Gastroesophageal sphincter (tissue), 4 donors: ENCODE results near the gene GMPR. TPM values are rescaled to one million over a fixed set of nuclear protein-coding genes. Genes with fewer than 3 reads are reported as not detected.

Experiments
- ATAC-seq: fragments of 150-250 bp; one replicate; pipeline ENCODE4 v1.9.1; 2016; ENCODE audit warnings: mild to moderate bottlenecking, moderate library complexity
- H3K27ac ChIP-seq, 4 donors: fragments of 200-600 bp; sonication (generic) in 3 of 4; 1 replicate in 3 of 4; 2 replicates in 1 of 4; pipeline ENCODE4 v1.5.1; 2016 to 2019
- H3K27me3 ChIP-seq: fragments of 200-600 bp; sonication (generic); one replicate; pipeline ENCODE4 v1.5.1; 2019
- H3K36me3 ChIP-seq, 2 donors: fragments of 200-600 bp; sonication (generic); one replicate each; pipeline ENCODE4 v1.5.1; 2019; ENCODE audit warnings: control low read depth in 1 of 2
- H3K4me1 ChIP-seq, 3 donors: fragments of 200-600 bp; sonication (generic); 1 replicate in 2 of 3; 2 replicates in 1 of 3; pipeline ENCODE4 v1.5.1; 2016 to 2019; ENCODE audit warnings: control low read depth in 2 of 3
- H3K4me3 ChIP-seq, 2 donors: fragments of 200-600 bp; sonication (generic); one replicate each; pipeline ENCODE4 v1.5.1; 2019; ENCODE audit warnings: mild to moderate bottlenecking in 1 of 2, moderate library complexity in 1 of 2
- H3K9me3 ChIP-seq, 3 donors: fragments of 200-600 bp; sonication (generic); one replicate each; pipeline ENCODE4 v1.5.1; 2017 to 2019; ENCODE audit warnings: control low read depth in 2 of 3
- CTCF ChIP-seq, 4 experiments: fragments of 200-600 bp in 2 of 4; fragments of 450-650 bp in 2 of 4; sonication (generic) in 1 of 4; IDR thresholded peaks; one replicate each; pipeline ENCODE4 v1.5.1; 2017 to 2019; ENCODE audit warnings: antibody characterized with exemption in 4 of 4, mild to moderate bottlenecking in 2 of 4, moderate library complexity in 2 of 4
- EP300 ChIP-seq: sonication (generic); formaldehyde crosslinking; IDR thresholded peaks from one replicate; pipeline ENCODE4 v1.6.1; 2017; ENCODE audit warnings: antibody characterized with exemption, mild to moderate bottlenecking
- POLR2A ChIP-seq, 2 donors: fragments of 450-650 bp; IDR thresholded peaks; one replicate each; pipeline ENCODE4 v1.6.1; 2017; ENCODE audit warnings: antibody characterized with exemption in 2 of 2, mild to moderate bottlenecking in 2 of 2, moderate library complexity in 1 of 2
- POLR2AphosphoS5 ChIP-seq: sonication (generic); formaldehyde crosslinking; IDR thresholded peaks from one replicate; pipeline ENCODE4 v1.6.1; 2017; ENCODE audit warnings: antibody characterized with exemption
- WGBS, 2 donors: methylation state at CpG; one replicate each; pipeline ENCODE4 v1.1.5; 2018; ENCODE audit warnings: low coverage in 1 of 2; 5-methylcytosine and 5-hydroxymethylcytosine counted together
- total RNA-seq, 4 donors: library from RNA; depleted of rRNA; stranded (reverse); fragments of >200 nt; gene quantifications; one replicate each; pipeline ENCODE4 v1.1.0, GENCODE V29; 2016

Gene GMPR
- total RNA-seq, 4 donors from 2014 or later, result 18.2 to 71.5 (median 45.6) TPM

DNA sequence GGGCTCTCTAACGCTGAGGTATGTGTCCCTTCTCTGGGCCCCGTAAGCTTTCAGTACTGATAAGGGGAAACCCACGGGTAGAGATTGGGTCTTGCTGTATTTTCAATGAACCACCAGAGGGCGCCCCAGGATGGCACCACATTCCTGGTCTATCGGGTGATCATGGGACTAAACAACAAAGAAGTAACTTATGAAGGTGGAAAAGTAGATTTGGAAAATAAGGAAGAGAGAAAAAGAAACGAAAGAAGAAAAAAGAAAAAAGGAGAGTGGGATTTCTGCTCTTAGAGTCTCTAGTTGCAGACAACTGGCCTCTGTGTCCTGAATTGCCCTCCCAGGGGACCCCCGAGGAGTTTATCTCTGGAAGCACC lies 93.8 kb downstream of the GMPR start:
- TF ChIP-seq CTCF (IDR thresholded peaks at IDR 0.05), result peak; percentile 91 to 94 (median 92)
- no peak for TF ChIP-seq POLR2AphosphoS5
- TF ChIP-seq POLR2A (IDR thresholded peaks at IDR 0.05), result no peak
- TF ChIP-seq EP300, result no peak
- Histone ChIP-seq H3K36me3 (peaks cover 0 to 12% of the 10 kb centered on the region in 2 donors), H3K27ac (no peak overlapping the region), H3K4me1 (peaks cover 4 to 60% (median 18%) of the 10 kb centered on the region in 3 donors), H3K27me3 (no peaks in the 10 kb centered on the region), H3K9me3 (no peaks in the 10 kb centered on the region), H3K4me3 (no peak overlapping the region)
- WGBS, 2 donors, result 2 to 4% methylated on average over 6 to 7 of the region's 7 CpGs
- ATAC-seq, result peak; percentile 57

- TF ChIP-seq POLR2A (IDR thresholded peaks at IDR 0.05) (no peak), POLR2AphosphoS5 (peak; percentile 15)
- H3K4me1 ChIP-seq, result peaks cover 4 to 74% (median 30%) of the 10 kb centered on the region in 3 donors
- H3K4me3 ChIP-seq, result no peak overlapping the region
- H3K27ac ChIP-seq, result no peak overlapping the region
- no peaks in the 10 kb centered on the region for H3K36me3 ChIP-seq
- no peaks in the 10 kb centered on the region for H3K9me3 ChIP-seq
- ATAC-seq, result no peak
- WGBS, 2 donors, result 38 to 55% methylated on average over 3 of the region's 3 CpGs
- H3K27me3 ChIP-seq, result no peaks in the 10 kb centered on the region
Observed at GRCh38 chr6:16333580-16333979, 95.2 kb downstream of the GMPR start.

- ATAC-seq, result peak; percentile 68
- Histone ChIP-seq H3K9me3 (no peaks in the 10 kb centered on the region), H3K27me3 (no peaks in the 10 kb centered on the region), H3K27ac (no peak overlapping the region), H3K4me1 (peaks cover 4 to 85% (median 35%) of the 10 kb centered on the region in 3 donors), H3K36me3 (no peaks in the 10 kb centered on the region), H3K4me3 (no peak overlapping the region)
- WGBS, 2 donors, result 52% methylated on average over 3 of the region's 3 CpGs; no CpG with 5 or more reads in 1 of the 2 donors
- TF ChIP-seq POLR2AphosphoS5, result peak; percentile 64
- TF ChIP-seq POLR2A (IDR thresholded peaks at IDR 0.05), result no peak
Observed at GRCh38 chr6:16334671-16335070, 96.3 kb downstream of the GMPR start.

DNA sequence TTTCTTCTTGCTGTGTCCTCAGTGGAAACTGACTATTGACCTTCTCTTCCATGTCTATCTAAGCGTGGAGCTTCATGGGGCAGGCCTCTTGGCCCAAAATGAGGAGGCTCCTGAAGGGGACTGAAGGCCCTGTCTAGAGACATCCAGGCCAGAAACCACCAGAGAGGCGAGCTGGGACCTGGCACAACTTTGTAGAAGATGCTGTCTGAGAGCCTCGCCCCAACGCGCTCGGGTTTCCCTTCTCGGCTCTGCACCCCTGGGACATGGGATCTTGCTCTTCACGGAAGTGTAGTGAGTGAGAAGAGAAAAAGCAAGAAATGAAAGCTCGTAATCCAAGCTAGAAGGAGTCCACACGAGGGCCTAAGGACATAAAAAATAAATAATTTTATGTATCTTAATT lies 96.8 kb downstream of the GMPR start:
- Histone ChIP-seq H3K27ac (peak overlapping the region in 1 of 4 donors; percentile 17), H3K36me3 (no peaks in the 10 kb centered on the region), H3K4me1 (peaks cover 4 to 85% (median 35%) of the 10 kb centered on the region in 3 donors), H3K27me3 (no peaks in the 10 kb centered on the region), H3K9me3 (no peaks in the 10 kb centered on the region), H3K4me3 (no peak overlapping the region)
- WGBS, 2 donors, result 58 to 67% methylated on average over 2 to 3 of the region's 10 CpGs
- ATAC-seq, result no peak
- no peak for TF ChIP-seq EP300
- no peak for TF ChIP-seq POLR2A (IDR thresholded peaks at IDR 0.05)

DNA sequence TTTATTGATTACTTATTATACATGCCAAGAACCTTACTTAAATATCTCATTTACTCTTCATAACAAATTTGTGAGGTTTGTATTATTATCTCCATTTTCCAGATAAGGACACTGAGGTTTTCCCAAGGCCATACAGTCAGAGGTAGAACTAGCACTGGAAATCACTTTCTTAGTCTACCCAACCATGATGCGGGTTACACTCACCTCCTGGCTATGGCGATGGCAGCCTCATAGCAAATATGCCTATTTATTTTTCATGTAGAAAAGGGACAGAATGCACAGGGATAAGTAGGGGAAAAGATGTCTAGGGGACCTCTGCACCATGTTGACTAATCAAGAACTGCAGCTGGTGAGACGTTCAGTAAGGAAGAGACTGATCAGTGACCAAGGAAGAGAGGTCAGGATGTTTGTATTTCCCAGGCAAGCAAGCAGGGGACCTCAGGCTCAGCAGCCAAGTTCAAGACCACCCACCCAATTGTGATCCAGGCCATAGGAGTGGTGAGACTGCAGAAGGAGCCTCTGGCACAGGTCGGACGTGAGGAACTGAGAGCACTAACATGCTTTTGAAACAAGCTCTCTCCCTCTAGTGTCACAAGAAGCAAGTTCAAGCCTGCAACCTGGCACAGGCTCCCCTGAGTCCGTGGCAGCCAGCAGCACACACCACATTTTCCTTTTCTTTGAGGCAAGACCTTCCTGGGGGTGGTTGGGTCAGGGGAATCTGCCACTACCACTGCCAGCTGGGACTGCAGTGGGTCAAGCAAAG lies 97.8 kb downstream of the GMPR start:
- TF ChIP-seq EP300 (no peak), POLR2AphosphoS5 (no peak)
- 73% methylated on average over 5 of the region's 6 CpGs; no CpG with 5 or more reads in 1 of the 2 donors for WGBS, 2 donors
- H3K4me3 ChIP-seq, result no peak overlapping the region
- no peak overlapping the region for H3K27ac ChIP-seq
- no peaks in the 10 kb centered on the region for H3K36me3 ChIP-seq
- no peaks in the 10 kb centered on the region for H3K27me3 ChIP-seq
- H3K9me3 ChIP-seq, result no peaks in the 10 kb centered on the region
- H3K4me1 ChIP-seq, result peaks cover 4 to 81% (median 35%) of the 10 kb centered on the region in 3 donors
- no peak for ATAC-seq

- no peaks in the 10 kb centered on the region for H3K9me3 ChIP-seq
- no peaks in the 10 kb centered on the region for H3K36me3 ChIP-seq
- no peaks in the 10 kb centered on the region for H3K27me3 ChIP-seq
- H3K4me1 ChIP-seq, result peaks cover 1 to 74% (median 29%) of the 10 kb centered on the region in 3 donors
- TF ChIP-seq POLR2AphosphoS5 (no peak), EP300 (no peak), CTCF (IDR thresholded peaks at IDR 0.05) (no peak), POLR2A (IDR thresholded peaks at IDR 0.05) (no peak)
- no peak overlapping the region for H3K4me3 ChIP-seq
- no peak for ATAC-seq
- 51 to 100% methylated on average over 1 to 4 of the region's 6 CpGs for WGBS, 2 donors
- H3K27ac ChIP-seq, result peak overlapping the region in 1 of 4 donors; percentile 69
Observed at GRCh38 chr6:16336911-16337294, 98.5 kb downstream of the GMPR start.
